Ovary (tissue), 3 donors: ENCODE measurements around the gene CMIP.

ENCODE experiments used
- CTCF ChIP-seq, 3 donors: fragments of 450-650 bp in 2 of 3; fragments of 200-600 bp in 1 of 3; IDR thresholded peaks; one replicate each; pipeline versions ENCODE4 v1.5.1 to v1.8.0; 2016 to 2022; ENCODE audit warnings: antibody characterized with exemption in 3 of 3, mild to moderate bottlenecking in 1 of 3
- POLR2A ChIP-seq: fragments of 450-650 bp; IDR thresholded peaks from one replicate; pipeline ENCODE4 v1.6.1; 2017; ENCODE audit warnings: antibody characterized with exemption, mild to moderate bottlenecking, moderate library complexity
- donor health status: DM: no; HTN: no; CAD: no.

DNA sequence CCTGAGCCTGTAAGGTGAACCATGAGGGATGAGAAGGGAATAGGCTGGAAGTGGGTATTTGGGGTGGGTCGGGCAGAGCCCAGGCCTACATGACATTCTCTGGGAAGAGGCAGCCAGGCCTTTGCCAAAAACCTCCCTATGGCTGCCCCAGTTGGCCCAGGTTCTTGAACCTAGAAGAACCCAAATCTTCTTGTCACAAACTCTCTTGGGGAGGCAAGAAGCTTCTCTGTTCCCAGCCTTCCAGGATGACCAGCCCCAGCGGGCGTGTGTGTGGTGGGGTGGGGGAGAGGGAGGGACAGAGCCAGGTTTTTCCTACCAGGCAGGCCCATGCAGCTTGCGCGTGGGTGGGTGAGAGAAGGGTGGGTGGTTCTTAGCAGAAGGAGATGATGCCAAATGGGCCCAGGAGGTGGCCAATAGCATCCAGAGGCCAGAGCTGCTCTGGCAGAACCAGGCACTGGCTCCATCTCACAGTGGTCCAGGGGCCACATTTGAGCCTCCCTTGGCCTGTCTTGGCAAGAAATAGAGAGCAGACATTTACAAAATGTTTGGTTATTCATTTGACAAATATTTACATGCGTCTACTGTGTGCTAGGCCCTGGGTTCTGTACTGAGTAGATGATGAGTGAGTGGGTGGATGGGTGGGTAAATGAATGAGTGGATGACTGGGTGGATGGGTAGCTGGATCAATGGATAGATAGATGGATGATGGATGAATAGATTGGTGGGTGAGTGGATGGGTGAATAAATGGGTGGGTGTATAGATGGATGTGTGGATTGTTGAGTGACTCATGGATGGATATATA lies 290.2 kb downstream of the CMIP start:
- TF ChIP-seq POLR2A (no peak), CTCF (IDR thresholded peaks at IDR 0.05) (no peak)
